Lower leg skin (tissue), 4 donors: ENCODE measurements around the gene SGO2. TPM values are rescaled to one million over a fixed set of nuclear protein-coding genes. Genes with fewer than 3 reads are reported as not detected.

Experiments
- DNase-seq, 2 donors: peaks; one replicate each; pipeline ENCODE4 v3.0.0-alpha.2; 2019; ENCODE audit warnings: low spot score in 2 of 2
- H3K4me3 ChIP-seq: fragments of 200-600 bp; sonication (generic); 2 replicates; pipeline ENCODE4 v1.5.1; 2017; ENCODE audit warnings: mild to moderate bottlenecking, low read depth; ENCODE audit not compliant: poor library complexity, severe bottlenecking
- CTCF ChIP-seq, 3 donors: fragments of 450-650 bp; IDR thresholded peaks; one replicate each; pipeline ENCODE4 v1.5.1; 2016; ENCODE audit warnings: antibody characterized with exemption in 3 of 3, mild to moderate bottlenecking in 3 of 3, moderate library complexity in 2 of 3
- POLR2A ChIP-seq, 2 donors: fragments of 450-650 bp; IDR thresholded peaks; one replicate each; pipeline ENCODE4 v1.6.1; 2016 to 2017; ENCODE audit warnings: antibody characterized with exemption in 2 of 2, mild to moderate bottlenecking in 1 of 2, moderate library complexity in 1 of 2
- WGBS, 2 donors: methylation state at CpG; one replicate each; pipeline ENCODE4 v1.1.5; 2018; 5-methylcytosine and 5-hydroxymethylcytosine counted together
- intact Hi-C: fragments of 100-400 bp; cut with DNase I; formaldehyde crosslinking; loops from one replicate; pipeline ENCODE4 v1.15.0; 2023; ENCODE audit warnings: low total_unique reads
- total RNA-seq, 4 donors: library from RNA; depleted of rRNA; stranded (reverse); fragments of >200 nt; gene quantifications; one replicate each; pipeline ENCODE4 v1.1.0, GENCODE V29; 2016

SGO2 gene
- total RNA-seq, 4 donors from 2014 or later = 0.57 to 3.5 (median 1.5) TPM

- TF ChIP-seq CTCF (IDR thresholded peaks at IDR 0.05) (no peak), POLR2A (IDR thresholded peaks at IDR 0.05) (no peak)
- intact Hi-C loops = no loop called here
- WGBS, 2 donors = 81 to 86% methylated on average over 2 of the region's 2 CpGs
- no peak for DNase-seq
- no peak overlapping the region for H3K4me3 ChIP-seq
Measured at GRCh38 chr2:200525066-200525465, 941 bp upstream of the SGO2 start.

- no peak for TF ChIP-seq POLR2A (IDR thresholded peaks at IDR 0.05)
- no peak for TF ChIP-seq CTCF (IDR thresholded peaks at IDR 0.05)
- DNase-seq = no peak
- WGBS, 2 donors = 15 to 25% methylated on average over 7 of the region's 7 CpGs
- intact Hi-C loops = no loop called here
- H3K4me3 ChIP-seq = peak overlapping the region; percentile 60
Measured at GRCh38 chr2:200525551-200525881, 491 bp upstream of the SGO2 start.

DNA sequence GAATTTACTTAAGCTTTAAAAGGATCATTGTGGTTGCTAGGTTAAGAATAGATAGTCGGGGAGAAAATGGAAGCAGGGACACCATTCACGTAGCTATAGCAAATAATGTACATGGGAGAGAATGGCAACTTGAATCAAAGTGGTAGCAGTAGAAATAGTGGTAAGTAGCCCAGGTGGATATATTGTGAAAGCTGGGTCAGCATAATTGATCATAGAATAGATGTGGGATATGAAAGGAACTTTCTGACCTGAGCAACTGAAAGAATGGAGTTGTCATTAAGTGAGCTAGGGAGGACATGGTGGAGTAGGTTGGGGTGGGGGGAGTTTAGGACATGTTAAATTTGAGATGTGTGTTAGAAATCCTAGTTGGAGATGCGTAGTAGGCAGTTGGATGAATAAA, 2.2 kb downstream of the SGO2 start:
- intact Hi-C loops = no loop called here
- TF ChIP-seq POLR2A (IDR thresholded peaks at IDR 0.05) (no peak), CTCF (IDR thresholded peaks at IDR 0.05) (no peak)
- no peak for DNase-seq
- no peak overlapping the region for H3K4me3 ChIP-seq
- WGBS, 2 donors = 86 to 95% methylated on average over 2 to 3 of the region's 3 CpGs

DNA sequence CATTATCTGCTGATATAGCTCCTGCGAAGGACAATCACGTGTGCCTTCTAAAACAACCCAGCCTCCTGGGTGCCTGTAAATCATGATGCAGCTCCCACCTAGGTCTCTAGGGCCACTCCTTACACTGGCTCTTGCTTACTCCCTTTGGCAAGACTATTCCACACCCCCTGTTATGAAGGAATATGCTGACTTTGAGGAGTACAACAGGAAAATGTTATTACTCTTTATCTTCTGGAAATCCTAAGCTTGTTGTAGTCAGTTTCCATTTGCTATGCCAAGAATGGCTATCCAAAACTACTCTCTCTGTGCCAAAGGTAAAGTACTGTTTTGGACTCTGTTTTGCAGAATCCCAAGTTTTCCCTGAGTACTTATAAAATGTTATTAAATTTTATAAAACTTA, 7.7 kb downstream of the SGO2 start:
- no peak for DNase-seq
- no peak for TF ChIP-seq POLR2A (IDR thresholded peaks at IDR 0.05)
- TF ChIP-seq CTCF (IDR thresholded peaks at IDR 0.05) = no peak
- intact Hi-C loops = no loop called here
- no peak overlapping the region for H3K4me3 ChIP-seq
- WGBS, 2 donors = 89 to 93% methylated on average over 2 of the region's 2 CpGs

GRCh38 chr2:200534572-200534971, 8.6 kb downstream of the SGO2 start:
- TF ChIP-seq CTCF (IDR thresholded peaks at IDR 0.05) = no peak
- no peak for TF ChIP-seq POLR2A (IDR thresholded peaks at IDR 0.05)
- H3K4me3 ChIP-seq = no peak overlapping the region
- intact Hi-C loops = no loop called here
- DNase-seq = no peak

DNA sequence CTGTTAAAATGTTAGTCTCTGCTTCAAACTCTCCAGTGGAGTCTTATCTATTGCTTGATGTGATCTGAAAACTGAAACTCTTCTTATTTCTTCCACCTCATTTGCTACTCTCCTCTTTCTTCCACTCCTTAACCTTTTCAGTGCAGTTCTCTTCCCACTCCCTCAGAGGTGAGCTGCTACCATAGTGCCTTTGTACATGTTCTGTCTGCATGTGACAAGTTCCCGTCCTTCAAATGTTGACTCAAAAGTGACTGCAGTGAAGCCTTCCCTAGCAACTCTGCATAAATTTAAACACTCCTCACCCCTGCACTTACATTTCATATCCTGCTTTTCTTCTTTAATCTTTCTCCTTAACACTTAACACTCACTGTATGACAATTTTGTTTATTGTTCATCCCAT, 12.1 kb downstream of the SGO2 start:
- H3K4me3 ChIP-seq = no peak overlapping the region
- DNase-seq = no peak
- 90 to 100% methylated on average over 1 of the region's 1 CpG for WGBS, 2 donors
- intact Hi-C loops = no loop called here
- TF ChIP-seq CTCF (IDR thresholded peaks at IDR 0.05) (no peak), POLR2A (IDR thresholded peaks at IDR 0.05) (no peak)
